HG03064 (cell line): Measurements from ENCODE around the gene PACSIN1.
"Not testable (repeated sequence)": the region's sequence is repeated elsewhere in the genome, so short reads cannot be mapped to it uniquely, and the experiment has no call there.

ENCODE experiments used
- ATAC-seq: cut with Tn5 transposase; IDR thresholded peaks from one replicate; pipeline ENCODE4 v1.9.1; 2021; ENCODE audit warnings: low read depth; ENCODE audit not compliant: unreplicated experiment

The PACSIN1 gene

DNA sequence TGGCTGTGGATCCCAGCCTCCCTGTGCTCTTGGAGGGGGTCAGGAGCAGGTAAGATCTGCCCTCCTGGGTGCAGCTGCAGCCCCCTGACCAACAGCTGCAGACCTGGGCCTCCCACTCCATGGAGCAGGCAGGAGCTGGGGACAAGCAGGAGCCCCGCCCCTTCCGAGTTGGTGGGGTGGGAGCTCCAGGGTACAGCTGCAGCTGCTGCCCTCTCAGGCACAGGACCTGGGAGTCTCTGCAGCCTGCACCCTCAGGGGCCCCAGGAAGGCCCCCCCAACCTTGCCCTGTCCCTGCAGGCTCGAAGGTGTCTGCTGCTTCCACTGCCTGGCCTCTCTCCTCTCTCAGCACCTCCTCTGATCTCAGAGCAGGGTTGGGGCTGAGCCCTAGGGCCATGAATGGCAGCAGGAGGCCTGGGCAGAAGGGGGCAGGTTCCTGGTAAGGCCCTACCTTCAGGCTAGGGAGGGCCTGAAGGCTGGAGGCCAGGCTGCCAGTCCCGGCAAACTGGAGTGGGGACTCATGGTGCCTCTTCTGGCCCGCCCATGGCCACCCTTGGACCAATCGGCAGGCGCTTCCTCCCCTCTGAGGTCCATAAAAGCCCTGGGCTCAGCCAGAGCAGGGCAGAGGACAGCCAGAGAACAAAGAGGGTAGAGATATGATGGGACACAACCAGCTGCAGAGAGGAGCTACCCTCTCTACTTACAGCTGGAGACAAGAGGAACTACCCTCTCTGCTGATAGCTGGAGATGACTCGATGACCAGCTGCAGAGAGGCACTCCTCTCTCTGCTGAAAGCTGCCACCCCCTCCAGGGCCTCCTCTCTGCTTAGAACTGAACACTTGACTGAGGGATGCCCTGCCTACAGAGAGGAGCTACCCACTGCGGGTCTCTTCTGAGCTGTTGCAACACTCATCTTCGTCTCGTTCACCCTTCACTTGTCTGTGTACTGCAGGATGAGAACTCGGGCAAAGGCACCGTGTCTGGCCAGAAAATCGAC lies 7.8 kb upstream of the PACSIN1 start:
- ATAC-seq: no peak

DNA sequence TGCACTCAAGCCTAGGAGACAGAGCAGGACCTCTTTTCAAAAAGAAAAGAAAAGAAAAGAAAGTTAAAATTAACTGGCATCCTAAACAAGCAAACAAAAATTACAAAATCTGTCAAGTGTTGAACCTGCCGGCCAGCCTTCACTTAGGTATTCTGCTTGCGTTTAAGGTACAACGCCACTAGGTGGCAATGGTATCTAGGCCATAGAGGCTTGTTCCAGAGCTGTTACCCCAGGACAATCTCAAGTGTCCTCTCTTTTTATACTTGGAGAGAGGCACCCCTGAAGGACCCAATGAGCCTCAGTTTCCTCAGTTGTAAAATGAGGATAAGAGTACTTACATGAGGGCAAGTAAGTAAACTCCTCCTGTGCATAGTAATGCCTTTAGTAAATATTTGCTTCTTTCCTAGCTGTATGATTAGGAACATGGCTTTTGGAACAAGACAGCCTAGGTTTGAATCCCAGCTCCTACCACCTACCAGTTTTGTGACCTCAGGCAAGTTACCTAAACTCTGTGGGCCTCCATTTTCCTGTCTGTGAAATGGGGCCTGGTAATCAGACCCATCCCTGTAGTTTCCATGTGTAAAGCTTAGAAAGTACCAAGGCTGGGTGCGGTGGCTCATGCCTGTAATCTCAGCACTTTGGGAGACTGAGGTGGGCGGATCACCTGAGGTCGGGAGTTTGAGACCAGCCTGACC lies 5.8 kb upstream of the PACSIN1 start:
- ATAC-seq: no peak

DNA sequence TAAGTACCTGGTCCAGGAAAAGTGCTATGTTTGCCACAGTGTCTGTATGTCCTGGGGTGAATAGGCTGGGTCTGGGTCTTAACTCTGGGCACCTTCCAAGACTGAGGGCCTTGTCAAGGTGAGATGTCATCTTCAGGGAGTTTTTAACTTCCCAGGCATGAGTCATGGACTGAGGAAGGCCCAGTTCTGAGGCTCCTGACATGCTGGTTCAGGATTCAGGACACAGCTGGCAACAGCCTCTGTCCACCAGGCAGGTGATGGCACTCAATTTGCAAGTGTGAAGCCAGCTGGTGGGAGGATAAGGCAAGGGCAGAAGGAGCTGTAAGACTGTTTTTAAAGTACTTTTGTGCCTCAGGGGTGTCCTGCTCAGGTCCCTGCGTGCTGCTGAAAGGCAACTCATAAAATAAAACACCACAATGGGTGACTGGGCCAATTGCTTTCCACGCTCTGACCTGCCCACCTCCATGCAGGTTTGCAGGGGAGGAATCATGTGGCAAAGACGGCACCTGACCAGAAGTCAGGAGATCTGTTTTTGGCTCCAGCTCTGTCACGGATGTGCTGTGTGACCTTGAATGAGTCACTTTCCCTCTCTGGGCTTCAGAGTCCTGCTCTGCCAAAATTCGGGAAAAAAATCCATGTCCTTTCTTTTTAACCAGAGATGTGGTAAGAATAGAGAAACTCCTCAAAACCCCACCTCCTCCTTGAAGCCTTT lies 4.9 kb upstream of the PACSIN1 start:
- ATAC-seq: no peak

DNA sequence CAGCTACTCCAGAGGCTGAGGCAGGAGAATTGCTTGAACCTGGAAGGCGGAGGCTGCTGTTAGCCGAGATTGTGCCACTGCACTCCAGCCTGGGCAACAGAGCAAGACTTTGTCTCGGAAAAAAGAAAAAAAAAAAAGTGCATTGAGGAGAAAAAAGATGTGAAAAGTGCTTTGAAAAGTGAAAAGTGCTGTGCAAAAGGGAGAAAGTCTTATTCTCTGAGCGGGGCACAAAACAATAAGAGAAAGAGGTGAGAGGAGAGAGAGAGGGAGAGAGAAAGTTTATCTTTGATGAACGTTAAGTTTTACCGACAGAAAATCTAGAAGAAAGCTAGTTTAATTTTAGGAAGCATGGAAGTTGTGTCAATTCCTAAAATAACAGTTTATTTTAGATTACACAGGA lies 3.9 kb upstream of the PACSIN1 start:
- no peak for ATAC-seq

DNA sequence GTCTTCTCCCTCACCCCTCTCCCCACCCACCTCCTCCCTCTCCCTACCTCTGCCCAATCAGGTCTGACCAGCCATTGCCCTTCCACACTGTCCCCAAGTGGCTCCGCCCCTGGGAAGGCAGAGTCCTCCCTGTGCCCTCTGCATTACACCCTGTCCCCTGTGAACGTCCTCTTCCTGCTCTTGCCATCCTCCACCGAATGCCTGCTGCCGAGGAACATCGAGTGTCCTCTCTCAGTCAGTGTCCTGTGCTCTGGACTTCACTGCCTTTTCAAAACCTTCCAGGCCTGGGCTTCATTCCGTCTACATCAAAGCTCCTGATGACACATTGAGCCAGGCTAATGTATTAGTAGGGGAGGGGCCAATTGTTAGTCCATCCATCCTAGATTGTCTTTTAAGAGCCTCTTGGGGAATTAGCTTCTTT lies 3.3 kb upstream of the PACSIN1 start:
- no peak for ATAC-seq

DNA sequence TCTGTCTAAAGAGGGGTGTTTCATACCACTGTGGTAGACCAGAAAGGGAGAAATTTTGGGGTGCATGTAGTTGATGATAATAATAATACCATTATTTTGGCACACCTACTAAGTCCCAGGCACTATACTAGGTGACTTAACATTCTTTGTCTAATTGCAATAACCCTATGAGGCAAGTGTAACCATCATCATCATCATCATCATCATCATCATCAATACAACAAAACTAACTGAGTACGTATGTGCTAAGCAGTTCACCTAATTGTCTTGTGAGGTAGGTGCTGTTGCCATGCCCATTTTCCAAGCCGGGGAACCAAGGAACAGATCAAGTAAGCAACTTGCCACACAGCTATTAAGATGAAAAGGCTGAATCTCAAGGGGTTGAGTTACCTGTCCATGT lies 2.6 kb upstream of the PACSIN1 start:
- ATAC-seq: no peak

DNA sequence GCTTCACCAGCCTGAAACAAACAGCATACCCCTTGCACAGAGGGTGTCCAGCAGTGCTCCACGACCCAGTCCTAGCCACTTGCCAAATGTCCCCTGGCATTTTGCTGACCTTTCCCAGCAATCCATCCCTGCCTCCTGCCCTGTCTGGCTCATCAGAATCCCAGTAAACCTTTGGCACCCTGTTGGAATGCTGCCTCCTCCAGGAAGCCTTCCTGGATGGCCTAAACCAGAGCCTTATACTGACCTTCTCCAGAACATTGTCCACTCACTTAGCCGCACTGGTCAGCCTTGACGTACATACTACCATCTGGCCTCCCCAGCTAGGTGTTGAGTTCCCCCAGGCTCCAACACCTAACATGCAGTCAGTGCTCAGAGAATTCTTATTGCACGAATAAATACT lies 2.0 kb upstream of the PACSIN1 start:
- no peak for ATAC-seq

DNA sequence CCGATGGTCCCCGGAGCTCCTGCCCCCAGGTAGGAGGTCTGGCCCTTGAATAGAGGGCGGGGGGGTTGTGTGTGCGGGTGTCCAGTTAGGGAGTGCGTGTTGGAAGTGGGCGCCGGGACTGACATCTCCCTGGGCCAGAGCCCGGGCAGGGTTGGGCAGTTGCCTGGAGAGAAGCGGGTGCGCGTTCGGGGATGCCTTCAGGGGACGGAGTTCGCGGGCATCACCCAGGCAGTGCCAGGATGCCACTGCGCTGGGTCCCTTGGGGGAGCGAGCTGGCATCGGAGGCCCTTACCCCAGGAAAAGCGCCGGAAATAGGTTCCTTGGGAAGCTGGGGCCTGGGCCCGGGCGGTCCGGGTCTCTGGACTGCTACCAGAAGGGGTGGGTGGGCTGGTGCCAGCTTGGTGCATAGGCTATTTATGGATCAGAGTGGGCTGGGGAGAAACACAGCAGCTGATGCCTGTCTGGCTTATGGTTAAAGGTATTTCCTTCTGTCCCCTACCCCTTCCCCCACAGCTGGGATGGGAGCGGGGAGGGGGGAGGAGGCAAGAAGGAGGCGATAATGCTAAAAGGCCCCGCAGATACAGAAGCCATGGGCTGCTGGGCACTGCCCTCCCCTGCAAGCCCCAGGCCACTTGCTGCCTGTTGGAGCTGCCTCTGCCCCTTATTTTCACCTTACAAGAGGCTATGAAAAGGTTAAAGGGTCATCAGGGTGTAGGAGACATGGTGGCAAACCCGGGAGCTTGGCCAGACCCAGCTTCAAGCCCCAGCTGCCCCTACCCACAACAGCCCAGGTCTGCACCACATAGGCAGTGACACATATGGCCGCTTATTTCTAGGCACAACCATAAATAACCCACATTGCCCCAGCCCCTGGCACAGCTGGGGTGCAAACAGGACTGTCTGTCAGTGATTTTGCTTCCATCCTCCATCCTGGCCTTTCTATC lies 638 bp downstream of the PACSIN1 start:
- ATAC-seq: no peak

DNA sequence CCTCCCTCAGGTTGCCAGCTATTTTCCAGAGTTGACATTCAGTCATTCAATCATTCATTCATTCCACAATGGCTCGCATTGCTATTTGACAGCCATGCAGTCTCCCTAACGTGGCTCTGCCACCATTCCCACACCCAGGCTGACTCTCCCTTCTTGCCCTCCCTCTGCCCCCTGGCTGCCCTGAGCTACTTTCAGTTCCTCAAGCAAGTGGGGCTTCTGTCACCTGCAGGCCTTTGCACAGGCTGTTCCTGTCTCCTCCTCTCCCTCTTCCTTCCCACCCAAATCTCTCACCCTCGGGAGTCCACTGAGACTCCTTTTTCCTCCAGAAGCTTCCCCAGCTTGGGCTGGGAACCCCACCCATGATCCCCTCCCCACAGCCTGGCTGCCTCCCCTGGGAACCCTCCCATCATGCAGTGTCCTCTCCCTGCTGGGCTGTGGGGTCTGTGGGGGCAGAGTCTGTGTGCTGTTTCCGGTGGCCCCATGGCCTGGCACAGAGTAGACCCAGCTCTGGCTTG lies 2.6 kb downstream of the PACSIN1 start:
- ATAC-seq: no peak

DNA sequence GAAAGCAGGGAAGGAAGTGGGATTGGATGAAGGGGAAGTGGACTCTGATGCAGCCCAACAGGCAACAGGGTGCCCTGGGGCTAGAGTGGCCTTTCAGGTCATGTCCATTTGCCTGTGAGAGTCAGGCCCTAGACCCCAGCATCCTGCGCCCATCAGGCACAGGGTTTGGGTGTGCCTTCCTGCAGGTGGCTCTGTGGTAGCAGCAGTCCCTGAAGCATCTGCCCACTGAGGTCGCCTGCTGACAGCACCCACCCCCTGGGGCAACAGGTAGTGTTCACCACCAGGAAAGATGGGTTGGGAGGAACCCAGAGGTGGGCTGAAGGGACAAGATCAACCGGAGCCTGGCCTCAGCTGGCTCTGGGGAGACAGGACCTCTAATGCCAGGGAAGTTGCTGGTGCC lies 3.6 kb downstream of the PACSIN1 start:
- no peak for ATAC-seq

DNA sequence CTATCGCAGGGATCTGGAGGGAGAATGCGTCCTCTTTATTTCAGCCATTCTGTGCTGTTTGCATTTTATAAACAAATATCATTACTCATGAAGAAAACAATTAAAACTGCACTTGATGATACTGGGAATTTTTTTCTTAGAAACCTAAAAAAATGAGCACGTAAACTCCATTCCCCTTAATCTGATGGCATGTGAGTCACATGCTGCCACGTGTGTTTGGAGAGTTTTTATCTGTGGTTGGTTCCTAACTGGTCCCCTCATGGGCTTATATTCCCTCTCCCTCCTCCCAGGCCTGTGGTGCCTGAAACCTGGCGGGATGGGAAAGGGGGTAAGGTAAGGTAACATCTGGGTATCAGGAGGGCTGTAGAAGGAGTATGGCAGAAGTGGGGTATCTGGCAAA lies 6.5 kb downstream of the PACSIN1 start:
- ATAC-seq: no peak

DNA sequence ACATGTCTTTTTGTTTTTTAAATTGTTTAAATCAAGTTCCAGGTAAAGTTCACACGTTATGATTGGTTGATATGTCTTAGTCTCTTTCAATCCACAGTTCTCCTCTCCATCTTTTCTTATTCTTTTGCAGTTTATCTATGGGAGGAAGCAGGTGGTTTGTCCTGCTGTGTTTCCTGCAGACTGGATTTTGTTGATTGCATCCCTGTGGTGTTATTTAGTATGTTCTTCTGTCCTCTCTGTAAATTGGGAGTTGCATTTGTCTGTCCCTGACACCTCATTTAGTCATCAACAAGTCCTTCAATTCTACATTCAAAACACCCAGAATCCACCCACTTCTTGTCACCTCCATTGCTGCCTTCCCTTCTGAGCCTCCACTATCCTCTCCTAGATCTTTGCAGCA lies 8.1 kb downstream of the PACSIN1 start:
- ATAC-seq: no peak

DNA sequence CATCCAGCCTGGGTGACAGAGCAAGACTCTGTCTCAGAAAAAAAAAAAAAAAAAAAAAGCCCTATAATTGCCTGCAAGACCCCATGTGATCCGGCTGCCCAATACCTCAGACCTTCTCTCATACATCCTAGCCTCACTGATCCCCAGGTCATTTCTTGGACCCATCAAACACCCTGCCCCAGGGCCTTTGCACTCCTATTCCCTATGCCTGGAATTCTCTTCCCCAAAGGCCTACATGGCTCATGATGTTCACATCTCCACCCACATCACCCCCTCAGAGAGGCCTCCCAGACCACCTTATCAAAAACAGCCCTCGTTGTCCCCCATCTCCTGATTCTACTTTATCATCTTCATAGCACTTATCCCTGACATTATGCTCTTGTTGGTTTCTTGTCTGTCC lies 8.9 kb downstream of the PACSIN1 start:
- ATAC-seq: no peak

DNA sequence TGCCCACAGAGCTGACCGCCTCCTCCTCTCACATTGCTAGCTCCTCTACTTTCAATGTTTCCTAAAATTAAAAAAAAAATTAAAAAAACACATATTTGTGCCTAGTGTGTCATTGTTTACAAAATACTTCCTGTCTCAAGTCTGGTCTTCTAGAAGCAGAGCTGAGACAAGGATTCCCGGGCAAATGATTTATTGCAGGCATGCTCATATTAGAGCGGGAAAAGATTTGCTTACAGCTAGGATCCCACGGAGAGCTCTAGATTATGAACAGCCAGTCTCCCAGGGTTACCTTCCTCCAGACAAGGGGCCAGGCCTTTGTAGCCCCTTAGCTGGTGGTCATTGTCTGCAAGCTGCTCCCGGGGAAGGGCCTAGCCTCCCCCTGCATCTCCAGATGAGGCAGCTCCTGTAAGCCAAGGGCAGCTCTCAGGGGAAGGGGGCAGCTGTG lies 9.4 kb downstream of the PACSIN1 start:
- no peak for ATAC-seq

DNA sequence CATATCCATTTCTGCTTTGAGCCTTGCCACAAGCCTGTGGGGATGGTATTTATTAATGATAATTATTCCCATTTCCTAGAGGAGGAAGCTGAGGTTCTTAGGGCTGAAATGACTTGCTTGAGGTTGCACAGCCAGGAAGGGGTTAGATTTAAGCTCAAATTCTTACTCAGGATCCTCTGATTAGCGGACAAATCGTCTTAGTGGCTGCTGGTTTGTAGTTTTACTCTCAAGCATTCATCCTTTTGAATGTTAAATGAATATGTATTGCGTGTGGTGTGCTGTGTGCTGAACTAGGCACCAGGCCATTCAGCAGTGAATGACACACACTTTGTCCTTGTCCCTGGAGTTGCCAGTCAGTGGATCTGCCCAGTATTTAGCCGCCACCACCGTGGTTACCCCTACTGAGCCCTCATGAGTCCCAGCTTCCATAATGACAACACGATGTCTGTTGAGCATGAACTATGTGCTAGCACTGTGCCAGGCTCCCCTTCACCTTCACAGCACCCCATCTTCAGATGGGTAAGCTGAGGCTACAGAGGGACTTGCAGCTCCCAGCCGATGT lies 10.0 kb downstream of the PACSIN1 start:
- no peak for ATAC-seq

DNA sequence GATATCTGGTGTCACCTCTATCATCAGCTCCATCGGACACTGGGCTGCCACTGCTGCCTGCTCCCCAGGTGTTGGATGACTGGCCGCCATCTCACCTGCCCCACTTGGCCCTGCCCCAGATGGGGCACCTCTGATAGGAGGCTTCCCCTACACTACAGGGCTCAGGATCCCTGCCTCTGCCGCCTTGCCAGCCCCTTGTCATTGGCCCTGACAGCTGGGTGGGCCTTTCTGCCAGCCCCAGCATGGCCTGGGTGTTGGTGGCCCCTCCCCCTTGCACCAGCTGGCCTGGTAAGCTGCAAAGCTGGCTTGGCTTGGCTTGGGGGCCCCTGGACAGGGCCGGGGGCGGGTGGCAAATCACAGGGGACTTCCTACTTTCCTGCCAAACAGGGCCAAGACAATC lies 10.6 kb downstream of the PACSIN1 start:
- no peak for ATAC-seq

DNA sequence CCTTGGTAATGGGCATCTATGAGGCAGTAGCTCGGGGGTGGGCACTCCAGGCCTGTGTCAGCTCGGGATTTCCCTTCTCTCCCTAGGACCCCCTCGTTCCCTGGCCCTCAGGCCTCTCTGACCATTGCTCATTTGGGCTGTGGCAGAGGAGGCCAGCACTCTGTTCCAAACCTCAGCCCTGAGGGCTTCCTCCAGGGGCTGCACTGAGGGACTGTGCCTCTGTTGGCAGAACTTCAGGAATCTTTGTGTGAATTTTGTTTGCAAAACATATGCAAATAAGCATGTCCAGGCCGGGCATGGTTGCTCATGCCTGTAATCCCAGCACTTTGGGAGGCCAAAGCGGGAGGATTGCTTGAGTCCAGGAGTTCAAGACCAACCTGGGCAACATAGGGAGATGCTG lies 11.0 kb downstream of the PACSIN1 start:
- no peak for ATAC-seq

DNA sequence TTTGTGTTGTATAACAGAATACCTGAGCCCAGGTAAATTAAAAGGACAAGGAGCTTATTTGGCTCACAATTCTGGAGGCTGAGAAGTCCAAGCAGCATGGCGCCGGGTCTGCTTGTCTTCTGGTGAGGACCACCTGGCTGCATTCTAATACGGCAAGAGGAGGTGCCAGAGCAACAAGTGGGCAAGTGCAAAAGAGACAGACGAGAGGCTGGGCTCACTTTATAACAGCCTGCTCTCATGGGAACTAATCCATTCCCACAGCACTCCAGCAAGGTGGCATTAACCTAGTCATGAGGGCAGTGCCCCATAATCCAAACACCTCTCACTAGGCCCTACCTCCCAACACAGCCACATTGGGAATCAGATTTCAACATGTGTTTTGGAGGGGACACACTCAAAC lies 12.9 kb downstream of the PACSIN1 start:
- no peak for ATAC-seq

DNA sequence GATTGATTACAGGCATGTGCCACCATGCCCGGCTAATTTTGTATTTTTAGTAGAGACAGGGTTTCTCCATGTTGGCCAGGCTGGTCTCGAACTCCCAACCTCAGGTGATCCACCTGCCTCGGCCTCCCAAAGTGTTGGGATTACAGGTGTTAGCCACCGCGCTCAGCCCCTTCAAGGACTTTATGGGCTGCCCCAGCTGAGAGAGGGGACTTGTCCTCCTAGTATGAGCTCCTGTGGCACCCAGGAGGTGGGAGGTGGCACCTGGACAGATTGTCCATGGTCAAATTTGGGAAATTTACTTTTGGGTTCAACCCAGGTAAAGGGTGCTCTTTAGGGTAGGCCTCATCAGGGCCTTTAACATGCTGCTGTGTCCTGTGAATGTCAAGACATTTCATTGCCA lies 17.9 kb downstream of the PACSIN1 start:
- ATAC-seq: not testable (repeated sequence)

DNA sequence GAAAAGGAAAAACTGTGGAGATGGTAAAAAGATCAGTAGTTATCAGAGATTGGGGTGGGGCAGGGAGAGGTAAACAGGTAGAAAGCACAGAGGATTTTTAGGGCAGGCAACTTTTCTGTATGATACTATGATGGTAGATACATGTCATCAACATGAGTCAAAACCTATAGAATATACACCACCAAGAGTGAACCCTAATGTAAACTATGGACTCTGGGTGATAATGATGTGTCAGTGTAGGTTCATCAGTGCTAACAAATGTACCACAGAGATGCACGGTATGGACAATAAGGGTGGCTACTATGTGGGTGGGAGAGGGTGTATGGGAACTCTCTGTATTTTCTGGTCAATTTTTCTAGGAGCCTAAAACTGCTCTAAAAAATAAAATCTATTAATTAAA lies 18.5 kb downstream of the PACSIN1 start:
- ATAC-seq: no peak
